HUDEP-2 (cell line): ENCODE measurements around the gene MAP1A.

ENCODE experiments used
- DNase-seq, 76 experiments: peaks; one replicate each; lab custom pipeline; 2025; ENCODE audit not compliant: unreplicated experiment in 76 of 76; lab: John Stamatoyannopoulos, UW

MAP1A gene

GRCh38 chr15:43517354-43518196, at the start of gene MAP1A:
Gene MAP1A (plus strand): TSS chr15:43517608. CDS start chr15:43521474, 3,866 bp downstream.
- peak in 16 of 76 experiments; percentile 8 to 31 (median 14) for DNase-seq

- DNase-seq, result peak in 2 of 76 experiments; percentile 4 to 34
These were observed 47.5 kb upstream of the MAP1A start for GRCh38 chr15:43469867-43470266.

- DNase-seq, result no peak
These were observed 45.4 kb upstream of the MAP1A start for GRCh38 chr15:43471975-43472374.

- DNase-seq, result no peak
These were observed 43.5 kb upstream of the MAP1A start for GRCh38 chr15:43473885-43474284.

- peak in 8 of 76 experiments; percentile 5 to 27 (median 10) for DNase-seq
These were observed 33.9 kb upstream of the MAP1A start for GRCh38 chr15:43483297-43484128.

GRCh38 chr15:43484455-43484854, 33.0 kb upstream of the MAP1A start:
- DNase-seq, result no peak

- DNase-seq, result no peak
These were observed 30.0 kb upstream of the MAP1A start for GRCh38 chr15:43487271-43487895.

GRCh38 chr15:43488790-43489189, 28.6 kb upstream of the MAP1A start:
- DNase-seq, result no peak

- DNase-seq, result peak in 1 of 76 experiments; percentile 5
These were observed 28.2 kb upstream of the MAP1A start for GRCh38 chr15:43489191-43489590.

GRCh38 chr15:43492266-43492665, 25.1 kb upstream of the MAP1A start:
- no peak for DNase-seq

GRCh38 chr15:43492673-43493601, 24.5 kb upstream of the MAP1A start, which contains the start of gene TP53BP1:
Gene TP53BP1 (minus strand): TSS chr15:43493156. CDS start chr15:43493043, 113 bp downstream.
- DNase-seq, result peak in 74 of 76 experiments; percentile 22 to 93 (median 82)

- no peak for DNase-seq
These were observed 23.5 kb upstream of the MAP1A start for GRCh38 chr15:43493703-43494472.

GRCh38 chr15:43498990-43499389, 18.4 kb upstream of the MAP1A start:
- DNase-seq, result no peak

- DNase-seq, result no peak
These were observed 17.8 kb upstream of the MAP1A start for GRCh38 chr15:43499635-43500034.

- DNase-seq, result no peak
These were observed 11.7 kb upstream of the MAP1A start for GRCh38 chr15:43505738-43506137.

- no peak for DNase-seq
These were observed 9.0 kb upstream of the MAP1A start for GRCh38 chr15:43508421-43508820.

- DNase-seq, result peak in 5 of 76 experiments; percentile 6 to 27 (median 7)
These were observed 8.3 kb upstream of the MAP1A start for GRCh38 chr15:43508991-43509659.

GRCh38 chr15:43509660-43510199, 7.7 kb upstream of the MAP1A start:
- DNase-seq, result peak in 46 of 76 experiments; percentile 5 to 58 (median 30)
